ENCODE results near the gene GRN. TPM values are rescaled to one million over a fixed set of nuclear protein-coding genes. Genes with fewer than 3 reads are reported as not detected.

Gene GRN
- total RNA-seq, 1 donor: 382 TPM

DNA sequence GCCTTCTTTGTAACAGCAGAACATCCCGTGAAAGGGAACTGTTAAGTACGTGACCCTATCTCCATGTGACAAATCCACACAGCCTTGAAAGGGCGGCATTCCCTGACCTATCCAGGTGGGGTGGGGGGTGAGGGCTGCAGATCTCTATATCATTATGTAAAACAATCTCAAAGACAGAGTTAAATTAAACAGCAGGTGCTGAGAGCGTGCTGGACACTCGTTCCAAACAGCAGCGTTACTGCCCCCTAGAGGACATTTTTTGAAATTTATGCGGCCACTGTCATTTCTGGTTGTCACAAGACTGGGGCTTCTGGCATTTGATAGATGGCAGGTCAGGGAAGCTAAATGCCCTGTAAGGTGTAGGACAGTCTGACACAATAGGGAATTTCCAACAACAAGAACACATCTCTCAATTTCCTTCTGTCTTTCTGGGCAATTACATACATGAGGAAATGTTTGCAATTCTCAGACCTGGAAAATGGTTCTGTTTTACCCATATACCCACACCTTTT lies 13.8 kb upstream of the GRN start:
- DNase-seq (ENCODE audit: insufficient read length, low spot score, missing footprints): peak; percentile 86
- H3K27me3 ChIP-seq (ENCODE audit: insufficient read depth, low read length): peaks cover 6% of the 10 kb centered on the region
- no peaks in the 10 kb centered on the region for H4K20me1 ChIP-seq (ENCODE audit: insufficient read depth, low read length)
- no peak overlapping the region for H3K27ac ChIP-seq (ENCODE audit: low read depth, low read length)
- H2AFZ ChIP-seq (ENCODE audit: low read length): peak overlapping the region; percentile 34
- no peaks in the 10 kb centered on the region for H3K36me3 ChIP-seq (ENCODE audit: insufficient read depth, low read length)
- no peaks in the 10 kb centered on the region for H3K9me3 ChIP-seq (ENCODE audit: low read depth, low read length)
- H3K4me3 ChIP-seq (ENCODE audit: insufficient read depth, low read length): no peak overlapping the region
- H3K79me2 ChIP-seq (ENCODE audit: insufficient read depth, low read length): no peaks in the 10 kb centered on the region
- H3K4me2 ChIP-seq (ENCODE audit: insufficient read depth, low read length): no peak overlapping the region
- TF ChIP-seq, protein P1, sequence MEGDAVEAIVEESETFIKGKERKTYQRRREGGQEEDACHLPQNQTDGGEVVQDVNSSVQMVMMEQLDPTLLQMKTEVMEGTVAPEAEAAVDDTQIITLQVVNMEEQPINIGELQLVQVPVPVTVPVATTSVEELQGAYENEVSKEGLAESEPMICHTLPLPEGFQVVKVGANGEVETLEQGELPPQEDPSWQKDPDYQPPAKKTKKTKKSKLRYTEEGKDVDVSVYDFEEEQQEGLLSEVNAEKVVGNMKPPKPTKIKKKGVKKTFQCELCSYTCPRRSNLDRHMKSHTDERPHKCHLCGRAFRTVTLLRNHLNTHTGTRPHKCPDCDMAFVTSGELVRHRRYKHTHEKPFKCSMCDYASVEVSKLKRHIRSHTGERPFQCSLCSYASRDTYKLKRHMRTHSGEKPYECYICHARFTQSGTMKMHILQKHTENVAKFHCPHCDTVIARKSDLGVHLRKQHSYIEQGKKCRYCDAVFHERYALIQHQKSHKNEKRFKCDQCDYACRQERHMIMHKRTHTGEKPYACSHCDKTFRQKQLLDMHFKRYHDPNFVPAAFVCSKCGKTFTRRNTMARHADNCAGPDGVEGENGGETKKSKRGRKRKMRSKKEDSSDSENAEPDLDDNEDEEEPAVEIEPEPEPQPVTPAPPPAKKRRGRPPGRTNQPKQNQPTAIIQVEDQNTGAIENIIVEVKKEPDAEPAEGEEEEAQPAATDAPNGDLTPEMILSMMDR (IDR thresholded peaks at IDR 0.05; ENCODE audit: extremely low read depth, low read depth, low read length): peak; percentile 86
- H3K4me1 ChIP-seq (ENCODE audit: insufficient read depth, low read length): peaks cover 8% of the 10 kb centered on the region

DNA sequence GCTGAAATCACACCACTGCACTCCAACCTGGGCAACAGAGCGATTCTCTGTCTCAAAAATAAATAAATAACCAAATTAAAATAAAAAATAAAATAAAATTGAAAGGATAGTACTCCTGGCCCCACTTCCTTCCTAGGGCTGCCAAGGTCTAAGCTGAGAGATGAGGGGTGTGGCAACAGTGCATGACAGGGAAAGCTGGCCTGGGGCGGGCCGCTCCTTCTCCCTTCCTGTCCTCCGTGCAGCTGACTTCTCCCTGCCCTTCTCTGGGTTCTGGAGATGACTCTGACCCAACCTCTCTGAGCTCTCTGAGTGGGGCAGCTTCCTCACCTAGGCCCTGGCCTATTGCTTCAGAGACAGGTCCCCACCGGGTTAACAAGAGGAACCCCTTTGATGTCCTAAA lies 11.7 kb upstream of the GRN start:
- Histone ChIP-seq H3K4me3 (ENCODE audit: insufficient read depth, low read length) (no peak overlapping the region), H3K4me2 (ENCODE audit: insufficient read depth, low read length) (no peak overlapping the region), H3K9me3 (ENCODE audit: low read depth, low read length) (no peaks in the 10 kb centered on the region), H3K27me3 (ENCODE audit: insufficient read depth, low read length) (peaks cover 6% of the 10 kb centered on the region), H4K20me1 (ENCODE audit: insufficient read depth, low read length) (no peaks in the 10 kb centered on the region), H3K4me1 (ENCODE audit: insufficient read depth, low read length) (peaks cover 6% of the 10 kb centered on the region), H3K27ac (ENCODE audit: low read depth, low read length) (no peak overlapping the region), H2AFZ (ENCODE audit: low read length) (no peak overlapping the region), H3K79me2 (ENCODE audit: insufficient read depth, low read length) (no peaks in the 10 kb centered on the region), H3K36me3 (ENCODE audit: insufficient read depth, low read length) (no peaks in the 10 kb centered on the region)
- TF ChIP-seq, protein P1 (IDR thresholded peaks at IDR 0.05; ENCODE audit: extremely low read depth, low read depth, low read length): no peak
- peak; percentile 35 for DNase-seq (ENCODE audit: insufficient read length, low spot score, missing footprints)

DNA sequence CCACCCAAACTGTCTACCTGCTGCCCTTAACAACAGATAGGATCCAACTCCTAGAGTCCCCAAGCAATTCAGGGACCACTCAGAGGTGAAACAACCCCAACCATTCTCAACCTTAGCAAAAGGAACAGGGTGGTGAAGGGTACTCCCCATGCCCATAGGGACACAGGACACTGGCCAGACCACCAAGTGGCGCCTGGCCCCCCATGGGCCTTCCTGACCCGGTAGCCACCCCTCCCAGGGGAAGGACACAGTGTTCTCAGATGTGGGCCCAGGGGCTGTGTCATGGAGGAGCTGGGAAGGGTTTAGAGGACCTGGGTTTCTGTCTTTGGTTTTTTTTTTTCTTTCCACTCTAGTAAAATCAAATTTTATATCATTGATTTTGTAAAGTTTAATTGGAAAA lies 10.8 kb upstream of the GRN start:
- no peaks in the 10 kb centered on the region for H3K9me3 ChIP-seq (ENCODE audit: low read depth, low read length)
- no peak overlapping the region for H3K4me2 ChIP-seq (ENCODE audit: insufficient read depth, low read length)
- no peaks in the 10 kb centered on the region for H3K79me2 ChIP-seq (ENCODE audit: insufficient read depth, low read length)
- TF ChIP-seq, protein P1 (IDR thresholded peaks at IDR 0.05; ENCODE audit: extremely low read depth, low read depth, low read length): no peak
- no peak overlapping the region for H3K27ac ChIP-seq (ENCODE audit: low read depth, low read length)
- no peak overlapping the region for H3K4me3 ChIP-seq (ENCODE audit: insufficient read depth, low read length)
- H3K36me3 ChIP-seq (ENCODE audit: insufficient read depth, low read length): no peaks in the 10 kb centered on the region
- H4K20me1 ChIP-seq (ENCODE audit: insufficient read depth, low read length): no peaks in the 10 kb centered on the region
- no peaks in the 10 kb centered on the region for H3K4me1 ChIP-seq (ENCODE audit: insufficient read depth, low read length)
- DNase-seq (ENCODE audit: insufficient read length, low spot score, missing footprints): peak; percentile 38
- no peak overlapping the region for H2AFZ ChIP-seq (ENCODE audit: low read length)
- H3K27me3 ChIP-seq (ENCODE audit: insufficient read depth, low read length): peaks cover 6% of the 10 kb centered on the region

DNA sequence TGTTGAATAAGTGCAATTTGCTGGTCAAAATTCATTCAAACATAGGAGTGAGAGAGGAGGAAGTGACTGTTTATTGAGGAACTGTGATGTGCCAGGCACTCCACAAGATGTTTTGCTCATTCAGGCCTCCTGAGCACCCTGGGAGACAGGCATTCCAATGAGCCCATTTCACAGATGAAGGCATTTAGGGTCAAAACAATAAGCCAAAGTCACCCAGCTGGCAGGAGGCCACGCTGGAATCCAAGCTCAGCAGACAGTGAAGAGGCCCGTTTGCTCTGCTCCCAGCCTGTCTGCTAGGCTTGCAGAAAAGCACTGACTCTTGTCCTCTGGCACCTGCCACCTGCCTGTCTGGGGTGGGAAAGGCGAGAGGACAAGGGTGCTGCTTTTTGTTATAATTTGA lies 10.4 kb upstream of the GRN start:
- Histone ChIP-seq H3K9me3 (ENCODE audit: low read depth, low read length) (no peaks in the 10 kb centered on the region), H4K20me1 (ENCODE audit: insufficient read depth, low read length) (no peaks in the 10 kb centered on the region), H3K79me2 (ENCODE audit: insufficient read depth, low read length) (no peaks in the 10 kb centered on the region), H3K36me3 (ENCODE audit: insufficient read depth, low read length) (no peaks in the 10 kb centered on the region), H3K4me3 (ENCODE audit: insufficient read depth, low read length) (no peak overlapping the region), H3K27me3 (ENCODE audit: insufficient read depth, low read length) (peaks cover 6% of the 10 kb centered on the region), H3K4me1 (ENCODE audit: insufficient read depth, low read length) (no peaks in the 10 kb centered on the region), H2AFZ (ENCODE audit: low read length) (no peak overlapping the region), H3K27ac (ENCODE audit: low read depth, low read length) (no peak overlapping the region), H3K4me2 (ENCODE audit: insufficient read depth, low read length) (no peak overlapping the region)
- TF ChIP-seq, protein P1 (IDR thresholded peaks at IDR 0.05; ENCODE audit: extremely low read depth, low read depth, low read length): no peak
- no peak for DNase-seq (ENCODE audit: insufficient read length, low spot score, missing footprints)
